Measurements from ENCODE around the gene TTBK2. TPM values are rescaled to one million over a fixed set of nuclear protein-coding genes. Genes with fewer than 3 reads are reported as not detected.

The TTBK2 gene
- total RNA-seq, 1 donor, result 15.2 TPM

DNA sequence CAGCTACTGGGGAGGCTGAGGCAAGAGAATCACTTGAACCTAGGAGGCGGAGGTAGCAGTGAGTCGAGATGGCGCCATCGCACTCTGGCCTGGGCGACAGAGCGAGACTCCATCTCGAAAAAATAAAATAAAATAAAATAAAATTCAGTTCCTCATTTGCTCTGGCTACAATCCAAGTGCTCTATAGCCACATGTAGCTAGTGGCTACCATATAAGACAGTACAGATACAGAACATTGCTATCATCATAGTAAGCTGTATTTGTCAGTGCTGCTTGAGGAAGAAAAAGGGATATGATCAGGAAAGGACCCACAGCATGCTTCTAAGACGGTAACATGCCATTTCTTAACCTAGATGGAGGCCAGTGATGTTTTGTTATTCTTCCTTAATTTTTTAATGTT lies 95.0 kb downstream of the TTBK2 start:
- no peak for DNase-seq (ENCODE audit: insufficient read length, low spot score, missing footprints)
- no peaks in the 10 kb centered on the region for H3K4me1 ChIP-seq (ENCODE audit: insufficient read depth, low read length)
- H3K27ac ChIP-seq (ENCODE audit: low read depth, low read length), result no peak overlapping the region

DNA sequence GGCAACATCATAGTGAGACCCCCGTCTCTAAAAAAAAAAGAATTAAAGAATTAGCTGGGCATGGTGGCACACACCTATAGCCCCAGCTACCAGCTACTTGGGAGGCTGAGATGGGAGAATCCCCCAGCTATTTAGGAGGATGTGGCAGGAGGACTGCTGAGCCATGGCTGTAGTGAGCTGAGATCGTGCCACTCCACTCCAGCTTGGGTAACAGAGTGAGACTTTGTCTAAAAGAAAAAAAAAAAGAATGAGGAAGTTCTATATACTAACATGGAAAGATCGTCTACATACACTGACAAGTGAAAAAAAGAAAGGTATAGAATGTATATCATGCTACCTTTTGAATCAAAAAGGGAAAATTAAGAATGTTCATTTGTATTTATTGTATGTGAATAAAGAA lies 99.8 kb downstream of the TTBK2 start:
- Histone ChIP-seq H3K9me3 (ENCODE audit: low read depth, low read length) (no peaks in the 10 kb centered on the region), H3K36me3 (ENCODE audit: insufficient read depth, low read length) (no peaks in the 10 kb centered on the region), H3K4me3 (ENCODE audit: insufficient read depth, low read length) (no peak overlapping the region), H3K27ac (ENCODE audit: low read depth, low read length) (no peak overlapping the region), H3K4me2 (ENCODE audit: insufficient read depth, low read length) (no peak overlapping the region), H4K20me1 (ENCODE audit: insufficient read depth, low read length) (no peaks in the 10 kb centered on the region), H2AFZ (ENCODE audit: low read length) (no peak overlapping the region), H3K4me1 (ENCODE audit: insufficient read depth, low read length) (no peaks in the 10 kb centered on the region), H3K79me2 (ENCODE audit: insufficient read depth, low read length) (no peaks in the 10 kb centered on the region), H3K27me3 (ENCODE audit: insufficient read depth, low read length) (no peaks in the 10 kb centered on the region)
- TF ChIP-seq, protein P1, sequence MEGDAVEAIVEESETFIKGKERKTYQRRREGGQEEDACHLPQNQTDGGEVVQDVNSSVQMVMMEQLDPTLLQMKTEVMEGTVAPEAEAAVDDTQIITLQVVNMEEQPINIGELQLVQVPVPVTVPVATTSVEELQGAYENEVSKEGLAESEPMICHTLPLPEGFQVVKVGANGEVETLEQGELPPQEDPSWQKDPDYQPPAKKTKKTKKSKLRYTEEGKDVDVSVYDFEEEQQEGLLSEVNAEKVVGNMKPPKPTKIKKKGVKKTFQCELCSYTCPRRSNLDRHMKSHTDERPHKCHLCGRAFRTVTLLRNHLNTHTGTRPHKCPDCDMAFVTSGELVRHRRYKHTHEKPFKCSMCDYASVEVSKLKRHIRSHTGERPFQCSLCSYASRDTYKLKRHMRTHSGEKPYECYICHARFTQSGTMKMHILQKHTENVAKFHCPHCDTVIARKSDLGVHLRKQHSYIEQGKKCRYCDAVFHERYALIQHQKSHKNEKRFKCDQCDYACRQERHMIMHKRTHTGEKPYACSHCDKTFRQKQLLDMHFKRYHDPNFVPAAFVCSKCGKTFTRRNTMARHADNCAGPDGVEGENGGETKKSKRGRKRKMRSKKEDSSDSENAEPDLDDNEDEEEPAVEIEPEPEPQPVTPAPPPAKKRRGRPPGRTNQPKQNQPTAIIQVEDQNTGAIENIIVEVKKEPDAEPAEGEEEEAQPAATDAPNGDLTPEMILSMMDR (IDR thresholded peaks at IDR 0.05; ENCODE audit: extremely low read depth, low read depth, low read length), result no peak
- DNase-seq (ENCODE audit: insufficient read length, low spot score, missing footprints), result no peak

More for the DNA sequence above, 95.0 kb downstream of the TTBK2 start:
- no peaks in the 10 kb centered on the region for H3K36me3 ChIP-seq (ENCODE audit: insufficient read depth, low read length)
- no peaks in the 10 kb centered on the region for H3K79me2 ChIP-seq (ENCODE audit: insufficient read depth, low read length)
- H3K9me3 ChIP-seq (ENCODE audit: low read depth, low read length), result no peaks in the 10 kb centered on the region
- TF ChIP-seq, protein P1 (IDR thresholded peaks at IDR 0.05; ENCODE audit: extremely low read depth, low read depth, low read length), result no peak
- no peak overlapping the region for H2AFZ ChIP-seq (ENCODE audit: low read length)
- no peak overlapping the region for H3K4me2 ChIP-seq (ENCODE audit: insufficient read depth, low read length)
- H3K27me3 ChIP-seq (ENCODE audit: insufficient read depth, low read length), result no peaks in the 10 kb centered on the region
- no peak overlapping the region for H3K4me3 ChIP-seq (ENCODE audit: insufficient read depth, low read length)
- H4K20me1 ChIP-seq (ENCODE audit: insufficient read depth, low read length), result no peaks in the 10 kb centered on the region

DNA sequence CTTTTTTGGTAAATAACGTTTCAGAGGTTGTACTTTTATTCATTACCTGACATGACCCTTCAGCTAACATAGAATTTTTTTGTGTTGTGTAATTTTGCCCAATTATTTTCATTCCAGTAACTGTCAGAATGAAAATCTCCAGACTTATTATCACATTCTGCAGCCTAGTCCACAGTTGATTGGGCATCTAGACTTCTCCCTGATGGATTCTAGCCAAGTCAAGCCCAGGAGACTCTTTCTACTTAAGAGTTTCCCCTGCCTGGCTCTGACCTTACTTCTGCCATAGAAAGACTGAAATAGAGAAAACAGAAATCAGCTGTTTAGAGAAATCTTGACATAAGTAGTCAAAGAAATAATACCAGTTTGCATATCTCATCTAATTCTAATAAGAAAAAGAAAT lies 100.8 kb downstream of the TTBK2 start:
- no peak overlapping the region for H2AFZ ChIP-seq (ENCODE audit: low read length)
- no peaks in the 10 kb centered on the region for H4K20me1 ChIP-seq (ENCODE audit: insufficient read depth, low read length)
- H3K27me3 ChIP-seq (ENCODE audit: insufficient read depth, low read length), result no peaks in the 10 kb centered on the region
- H3K36me3 ChIP-seq (ENCODE audit: insufficient read depth, low read length), result no peaks in the 10 kb centered on the region
- TF ChIP-seq, protein P1 (IDR thresholded peaks at IDR 0.05; ENCODE audit: extremely low read depth, low read depth, low read length), result no peak
- H3K4me1 ChIP-seq (ENCODE audit: insufficient read depth, low read length), result no peaks in the 10 kb centered on the region
- H3K27ac ChIP-seq (ENCODE audit: low read depth, low read length), result no peak overlapping the region
- H3K4me3 ChIP-seq (ENCODE audit: insufficient read depth, low read length), result no peak overlapping the region
- H3K9me3 ChIP-seq (ENCODE audit: low read depth, low read length), result no peaks in the 10 kb centered on the region
- H3K4me2 ChIP-seq (ENCODE audit: insufficient read depth, low read length), result no peak overlapping the region
- DNase-seq (ENCODE audit: insufficient read length, low spot score, missing footprints), result no peak
- H3K79me2 ChIP-seq (ENCODE audit: insufficient read depth, low read length), result no peaks in the 10 kb centered on the region

DNA sequence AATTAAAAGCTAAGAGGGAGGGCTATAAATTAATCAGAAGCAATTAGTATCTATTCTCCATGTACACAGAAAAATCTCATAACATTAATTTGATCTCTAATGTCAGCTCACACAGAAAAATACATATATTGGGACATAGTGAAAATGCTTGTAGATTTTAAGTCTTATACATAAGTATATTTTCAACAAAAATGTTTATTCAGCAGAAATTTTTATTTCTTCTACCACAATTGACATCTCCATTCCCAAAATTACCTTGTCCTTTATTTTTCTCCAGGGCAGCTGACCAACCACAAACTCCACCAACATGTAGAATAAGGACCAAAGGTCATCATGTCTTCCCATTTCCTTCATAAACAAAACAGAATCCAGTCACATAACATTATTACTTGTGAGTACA lies 109.1 kb downstream of the TTBK2 start:
- Histone ChIP-seq H3K4me1 (ENCODE audit: insufficient read depth, low read length) (no peaks in the 10 kb centered on the region), H3K36me3 (ENCODE audit: insufficient read depth, low read length) (peaks cover 2% of the 10 kb centered on the region), H3K9me3 (ENCODE audit: low read depth, low read length) (no peaks in the 10 kb centered on the region), H3K79me2 (ENCODE audit: insufficient read depth, low read length) (no peaks in the 10 kb centered on the region), H3K4me2 (ENCODE audit: insufficient read depth, low read length) (no peak overlapping the region), H3K27ac (ENCODE audit: low read depth, low read length) (no peak overlapping the region), H2AFZ (ENCODE audit: low read length) (no peak overlapping the region), H3K4me3 (ENCODE audit: insufficient read depth, low read length) (no peak overlapping the region), H4K20me1 (ENCODE audit: insufficient read depth, low read length) (peaks cover 2% of the 10 kb centered on the region), H3K27me3 (ENCODE audit: insufficient read depth, low read length) (no peaks in the 10 kb centered on the region)
- DNase-seq (ENCODE audit: insufficient read length, low spot score, missing footprints), result no peak
- TF ChIP-seq, protein P1 (IDR thresholded peaks at IDR 0.05; ENCODE audit: extremely low read depth, low read depth, low read length), result no peak

All from osteoblast (primary cell).